HUDEP-2 (cell line): ENCODE data around the gene TIGD3.
"Not testable (repeated sequence)": the region's sequence is repeated elsewhere in the genome, so short reads cannot be mapped to it uniquely, and the experiment has no call there.

Experiments
- DNase-seq, 76 experiments: peaks; one replicate each; lab custom pipeline; 2025; ENCODE audit not compliant: unreplicated experiment in 76 of 76; lab: John Stamatoyannopoulos, UW

TIGD3 gene

GRCh38 chr11:65323813-65324212 lies 30.7 kb upstream of the TIGD3 start:
- DNase-seq: no peak

- no peak for DNase-seq
Measured at GRCh38 chr11:65325435-65325834, 29.1 kb upstream of the TIGD3 start.

GRCh38 chr11:65327021-65327420 lies 27.5 kb upstream of the TIGD3 start:
- DNase-seq: no peak

- no peak for DNase-seq
Measured at GRCh38 chr11:65329478-65329877, 25.1 kb upstream of the TIGD3 start.

GRCh38 chr11:65329944-65330403 lies 24.6 kb upstream of the TIGD3 start:
- DNase-seq: peak in 70 of 76 experiments; percentile 9 to 81 (median 61)

- no peak for DNase-seq
Measured at GRCh38 chr11:65330544-65330943, 24.0 kb upstream of the TIGD3 start.

- not testable (repeated sequence) for DNase-seq
Measured at GRCh38 chr11:65332591-65332990, 22.0 kb upstream of the TIGD3 start.

GRCh38 chr11:65334696-65335295 lies 19.8 kb upstream of the TIGD3 start:
- peak in 1 of 76 experiments; percentile 6 for DNase-seq

- no peak for DNase-seq
Measured at GRCh38 chr11:65338676-65339075, 15.9 kb upstream of the TIGD3 start.

- DNase-seq: no peak
Measured at GRCh38 chr11:65340226-65340625, 14.3 kb upstream of the TIGD3 start.

- no peak for DNase-seq
Measured at GRCh38 chr11:65341856-65342255, 12.7 kb upstream of the TIGD3 start.

- no peak for DNase-seq
Measured at GRCh38 chr11:65351511-65351910, 3.0 kb upstream of the TIGD3 start.

- DNase-seq: no peak
Measured at GRCh38 chr11:65352783-65353182, 1.8 kb upstream of the TIGD3 start.

GRCh38 chr11:65353376-65353775 lies 1.2 kb upstream of the TIGD3 start:
- DNase-seq: no peak

- no peak for DNase-seq
Measured at GRCh38 chr11:65353900-65354264, 669 bp upstream of the TIGD3 start.

- peak in 9 of 76 experiments; percentile 9 to 30 (median 22) for DNase-seq
Measured at GRCh38 chr11:65355013-65355775, 643 bp downstream of the TIGD3 start.

- DNase-seq: no peak
Measured at GRCh38 chr11:65355776-65356393, 1.3 kb downstream of the TIGD3 start.

GRCh38 chr11:65356394-65356972 lies 1.9 kb downstream of the TIGD3 start:
- DNase-seq: no peak

GRCh38 chr11:65357856-65358356 lies 3.4 kb downstream of the TIGD3 start:
- peak in 25 of 76 experiments; percentile 13 to 54 (median 33) for DNase-seq

- peak in 7 of 76 experiments; percentile 6 to 52 (median 19) for DNase-seq
Measured at GRCh38 chr11:65362320-65362931, 7.9 kb downstream of the TIGD3 start.

- DNase-seq: no peak
Measured at GRCh38 chr11:65362966-65363365, 8.4 kb downstream of the TIGD3 start.
